ENCODE data around the gene TTC27.

DNA sequence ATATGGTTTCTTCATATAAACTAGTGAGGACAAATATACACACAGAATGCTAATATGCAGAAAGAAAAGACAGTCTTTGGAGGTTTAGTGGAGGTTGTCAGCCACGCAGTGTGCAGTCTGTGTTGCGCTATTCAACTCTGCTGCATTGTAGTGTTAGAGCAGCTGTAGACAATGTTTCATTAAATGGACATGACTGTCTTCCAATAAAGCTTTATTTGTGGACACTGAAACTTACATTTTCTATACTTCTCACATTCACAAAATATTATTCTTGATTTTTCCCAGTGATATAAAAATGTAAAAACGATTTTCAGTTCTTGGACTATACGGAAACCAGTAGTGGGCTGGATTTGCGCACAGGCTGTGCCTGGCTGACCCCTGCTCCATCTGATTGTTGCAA lies 13.3 kb downstream of the TTC27 start:
- TF ChIP-seq MXD4 (CRISPR knock-in tag; IDR thresholded peaks at IDR 0.05; ENCODE audit: borderline replicate concordance) (no peak), CTCF (IDR thresholded peaks at IDR 0.05) (no peak), NR2C2 (CRISPR knock-in tag; IDR thresholded peaks at IDR 0.05) (no peak)

All from WTC11 (cell line).